ENCODE results near the gene PLK4.
"Not testable (repeated sequence)": the region's sequence is repeated elsewhere in the genome, so short reads cannot be mapped to it uniquely, and the experiment has no call there.

The PLK4 gene

GRCh38 chr4:127916512-127916911, 35.8 kb downstream of the PLK4 start:
- no peak for DNase-seq

- no peak for DNase-seq
These were observed 36.5 kb downstream of the PLK4 start for GRCh38 chr4:127917151-127917550.

- DNase-seq, result no peak
These were observed 39.8 kb downstream of the PLK4 start for GRCh38 chr4:127920521-127920920.

- no peak for DNase-seq
These were observed 41.5 kb downstream of the PLK4 start for GRCh38 chr4:127922226-127922625.

- not testable (repeated sequence) for DNase-seq
These were observed 45.0 kb downstream of the PLK4 start for GRCh38 chr4:127925720-127926119.

- no peak for DNase-seq
These were observed 49.5 kb downstream of the PLK4 start for GRCh38 chr4:127930175-127930574.

- not testable (repeated sequence) for DNase-seq
These were observed 51.1 kb downstream of the PLK4 start for GRCh38 chr4:127931836-127932235.

- DNase-seq, result peak; percentile 29
These were observed 56.3 kb downstream of the PLK4 start for GRCh38 chr4:127936974-127937373.

All from fibroblast of skin of right biceps (primary cell).